ENCODE results near the gene ARL4A.
A peak's percentile ranks its signal among the peaks of the same experiment; 100 is the strongest.
"Not testable (repeated sequence)": the region's sequence is repeated elsewhere in the genome, so short reads cannot be mapped to it uniquely, and the experiment has no call there.

Gene ARL4A

GRCh38 chr7:12670000-12670729 is 17.3 kb upstream of the ARL4A start:
- no peak for DNase-seq

- DNase-seq, result no peak
These were observed 16.5 kb upstream of the ARL4A start for GRCh38 chr7:12670743-12671520.

- not testable (repeated sequence) for DNase-seq
These were observed 14.0 kb upstream of the ARL4A start for GRCh38 chr7:12673436-12673835.

- DNase-seq, result no peak
These were observed 13.4 kb upstream of the ARL4A start for GRCh38 chr7:12674053-12674452.

DNA sequence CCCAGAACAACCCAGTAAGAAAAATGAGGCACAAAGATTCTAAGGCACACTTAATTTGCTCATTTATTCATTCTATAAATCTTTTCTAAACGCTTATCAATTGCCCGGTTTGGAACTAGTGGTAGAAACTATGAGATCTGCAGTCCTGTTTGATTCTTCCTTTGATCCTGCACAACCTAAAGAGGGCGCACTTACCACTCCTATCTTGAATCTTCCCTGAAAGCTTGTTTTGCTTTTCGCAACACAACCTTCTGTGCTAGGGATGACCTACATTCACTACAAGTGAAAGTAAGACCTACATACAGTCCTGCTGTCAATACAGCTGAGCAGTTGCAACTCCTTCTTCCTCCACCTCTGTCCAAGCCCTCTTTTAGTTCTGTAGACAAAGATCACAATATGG is 12.6 kb upstream of the ARL4A start:
- DNase-seq, result peak; percentile 8

GRCh38 chr7:12683678-12684585 is 3.5 kb upstream of the ARL4A start:
- no peak for DNase-seq

- no peak for DNase-seq
These were observed 2.7 kb upstream of the ARL4A start for GRCh38 chr7:12684733-12685132.

DNA sequence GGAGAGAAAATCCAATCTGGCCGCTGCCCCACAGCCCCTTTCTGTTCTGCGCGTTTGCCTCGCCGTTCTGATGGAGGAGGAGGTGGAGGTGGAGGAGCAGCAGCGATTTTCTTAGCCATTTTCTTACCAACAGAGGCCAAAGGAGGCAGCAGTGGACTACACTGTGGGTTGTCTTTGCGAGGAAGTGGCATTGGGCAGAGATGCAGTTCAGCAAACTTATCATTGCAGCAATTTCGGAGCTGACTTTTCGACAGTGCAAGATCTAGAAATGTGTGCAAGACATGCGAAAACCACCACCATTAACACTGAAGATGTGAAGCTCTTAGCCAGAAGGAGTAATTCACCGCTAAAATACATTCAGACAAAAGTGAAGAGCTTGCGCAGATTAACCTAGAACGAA is 1.9 kb upstream of the ARL4A start:
- DNase-seq, result no peak

- DNase-seq, result peak; percentile 66
These were observed 1.1 kb upstream of the ARL4A start for GRCh38 chr7:12686234-12686890.

DNA sequence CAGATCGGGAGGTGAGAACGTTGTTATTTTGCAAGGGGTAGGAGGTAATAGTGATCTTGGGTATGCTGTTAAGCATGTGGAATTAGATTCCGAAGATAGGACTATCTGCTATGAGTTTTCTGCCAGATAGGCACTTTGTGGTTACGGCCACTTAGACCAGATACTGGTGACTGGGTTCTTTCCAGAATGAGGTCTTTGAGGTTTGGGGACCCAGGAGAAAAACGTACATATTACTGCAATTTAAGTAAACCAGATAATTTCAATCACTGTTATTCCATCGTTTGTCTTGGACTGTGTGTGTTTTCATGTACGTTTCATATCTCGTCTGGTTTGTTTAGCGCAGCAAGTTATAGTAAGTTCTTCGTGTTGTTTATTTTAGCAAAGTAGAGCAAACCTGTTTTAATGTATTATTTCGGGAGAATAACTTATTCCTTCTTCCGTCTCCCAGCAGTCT is 312 bp downstream of the ARL4A start:
- no peak for DNase-seq

GRCh38 chr7:12688485-12689170 is 1.2 kb downstream of the ARL4A start:
- DNase-seq, result not testable (repeated sequence)

DNA sequence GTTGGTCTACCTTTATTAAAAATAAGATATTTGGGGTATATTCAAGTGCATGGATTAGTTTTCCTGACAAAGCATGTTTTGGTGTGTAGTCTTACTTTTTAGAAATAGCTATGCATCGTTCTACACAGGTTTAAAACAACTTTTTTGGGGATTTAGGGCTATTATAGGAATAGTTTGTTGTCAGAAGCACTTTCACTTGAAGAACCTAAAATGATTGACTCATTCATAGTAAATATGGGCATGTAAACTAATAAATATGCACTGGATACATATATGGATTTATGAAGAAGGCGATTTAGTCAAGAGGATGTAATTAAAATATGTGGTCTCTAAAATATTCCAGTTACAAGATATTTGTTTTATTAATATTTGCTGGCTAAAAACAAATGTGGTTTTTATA is 2.0 kb downstream of the ARL4A start:
- no peak for DNase-seq

GRCh38 chr7:12690041-12690878 is 2.8 kb downstream of the ARL4A start:
- DNase-seq, result no peak

GRCh38 chr7:12691388-12691787 is 4.0 kb downstream of the ARL4A start:
- not testable (repeated sequence) for DNase-seq

GRCh38 chr7:12692035-12692434 is 4.6 kb downstream of the ARL4A start:
- no peak for DNase-seq

- DNase-seq, result no peak
These were observed 5.2 kb downstream of the ARL4A start for GRCh38 chr7:12692479-12693259.

DNA sequence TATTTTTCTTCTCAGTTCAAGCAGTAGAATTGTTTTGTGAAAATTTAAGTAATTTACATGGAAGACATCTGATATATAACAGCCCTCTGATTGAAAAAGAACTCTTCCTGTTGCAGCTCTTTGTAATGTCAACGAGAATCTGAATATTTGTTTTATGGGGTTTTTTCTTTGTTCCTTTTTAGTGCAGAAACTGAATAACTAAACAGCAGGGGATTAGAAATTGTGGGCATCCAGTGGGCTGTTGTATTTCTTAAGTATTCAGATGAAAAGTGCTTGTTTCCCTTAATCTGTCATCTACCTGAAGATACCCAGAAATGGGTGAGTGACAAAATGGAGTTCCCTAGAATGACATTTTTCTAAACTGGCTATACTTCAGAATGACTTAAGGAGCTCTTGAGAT is 7.4 kb downstream of the ARL4A start:
- DNase-seq, result no peak

DNA sequence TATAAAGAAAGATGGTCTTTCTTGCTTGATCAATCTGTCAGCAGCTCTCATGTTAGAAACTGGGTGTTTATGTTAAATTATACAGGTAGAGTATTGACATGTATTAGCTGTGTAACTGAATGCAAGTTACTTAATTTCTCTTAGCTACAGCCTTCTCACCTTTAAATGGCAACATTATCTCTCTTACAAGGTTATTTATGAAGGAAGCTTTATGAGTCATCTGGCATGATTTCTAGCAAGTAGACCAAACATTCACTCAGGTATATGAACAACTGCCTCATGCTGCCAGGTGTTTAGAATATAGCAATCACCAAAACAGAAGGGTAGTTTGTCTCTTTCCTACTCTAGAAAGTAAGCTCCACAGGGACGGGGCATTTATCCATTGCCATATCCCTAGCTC is 8.5 kb downstream of the ARL4A start:
- no peak for DNase-seq

DNA sequence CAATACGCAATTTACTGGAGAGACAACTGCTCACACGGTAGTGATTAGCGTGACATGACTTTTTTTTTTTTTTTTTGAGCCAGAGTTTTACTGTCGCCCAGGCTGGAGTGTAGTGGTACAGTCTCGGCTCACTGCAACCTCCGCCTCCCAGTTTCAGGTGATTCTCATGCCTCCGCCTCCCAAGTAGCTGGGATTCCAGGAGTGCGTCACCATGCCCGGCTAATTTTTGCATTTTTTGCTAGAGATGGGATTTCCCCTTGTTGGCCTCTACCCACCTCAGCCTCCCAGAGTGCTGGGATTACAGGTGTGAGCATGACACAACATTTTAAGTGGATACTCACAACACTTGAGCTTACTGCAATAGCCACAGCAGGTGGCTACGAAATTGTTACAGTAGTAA is 11.9 kb downstream of the ARL4A start:
- no peak for DNase-seq

DNA sequence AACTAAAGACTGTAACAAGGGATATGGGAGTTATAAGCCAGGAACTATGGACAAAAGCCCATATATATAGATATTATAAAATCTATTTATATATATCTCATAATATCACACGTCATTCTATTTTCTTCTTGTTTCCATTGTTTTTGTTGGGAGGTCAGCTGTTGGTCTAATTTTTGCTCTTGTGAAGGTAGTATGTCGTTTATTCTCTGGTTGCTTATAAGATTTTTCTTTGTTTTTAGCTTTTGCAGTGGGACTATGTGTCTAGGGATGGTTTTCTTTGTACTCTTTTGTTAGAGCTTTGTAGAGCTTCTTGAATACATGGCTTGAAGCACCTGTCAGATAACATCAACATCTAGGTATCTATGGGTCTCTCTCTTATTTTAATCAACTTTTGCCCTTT is 14.0 kb downstream of the ARL4A start:
- DNase-seq, result no peak
